WERI-Rb-1 (cell line): ENCODE data around the gene RRP36.

ENCODE experiments used
- DNase-seq: peaks from one replicate; pipeline ENCODE4 v3.0.0-alpha.2; 2020
- H3K27ac ChIP-seq: fragments of 250-450 bp; sonication (Bioruptor Pico); 2 replicates; pipeline ENCODE4 v1.5.1; 2020; ENCODE audit warnings: mild to moderate bottlenecking, moderate library complexity
- H3K27me3 ChIP-seq: fragments of 250-450 bp; sonication (Bioruptor Pico); 2 replicates; pipeline ENCODE4 v1.5.1; 2021; ENCODE audit warnings: mild to moderate bottlenecking, low read depth, moderate library complexity; ENCODE audit not compliant: insufficient read depth, severe bottlenecking
- H3K36me3 ChIP-seq: fragments of 250-450 bp; sonication (Bioruptor Pico); 2 replicates; pipeline ENCODE4 v1.5.1; 2020; ENCODE audit warnings: mild to moderate bottlenecking, moderate library complexity
- H3K4me3 ChIP-seq: 2 replicates; pipeline ENCODE4 v1.5.1; 2011; ENCODE audit warnings: low read depth, mild to moderate bottlenecking, control low read depth, low read length
- H3K9me3 ChIP-seq: fragments of 250-450 bp; sonication (Bioruptor Pico); 2 replicates; pipeline ENCODE4 v1.5.1; 2021; ENCODE audit warnings: mild to moderate bottlenecking, moderate library complexity; ENCODE audit not compliant: severe bottlenecking
- TF ChIP-seq, protein P1 (sequence below): IDR thresholded peaks from 2 replicates; pipeline ENCODE4 v1.5.1; 2011; ENCODE audit warnings: low read depth, mild to moderate bottlenecking, control low read depth, inconsistent platforms, low read length

RRP36 gene

GRCh38 chr6:43016943-43017334 lies 4.5 kb upstream of the RRP36 start:
- no peak for DNase-seq
- H3K9me3 ChIP-seq, result no peaks in the 10 kb centered on the region
- H3K36me3 ChIP-seq, result peaks cover 66% of the 10 kb centered on the region
- TF ChIP-seq, protein P1, sequence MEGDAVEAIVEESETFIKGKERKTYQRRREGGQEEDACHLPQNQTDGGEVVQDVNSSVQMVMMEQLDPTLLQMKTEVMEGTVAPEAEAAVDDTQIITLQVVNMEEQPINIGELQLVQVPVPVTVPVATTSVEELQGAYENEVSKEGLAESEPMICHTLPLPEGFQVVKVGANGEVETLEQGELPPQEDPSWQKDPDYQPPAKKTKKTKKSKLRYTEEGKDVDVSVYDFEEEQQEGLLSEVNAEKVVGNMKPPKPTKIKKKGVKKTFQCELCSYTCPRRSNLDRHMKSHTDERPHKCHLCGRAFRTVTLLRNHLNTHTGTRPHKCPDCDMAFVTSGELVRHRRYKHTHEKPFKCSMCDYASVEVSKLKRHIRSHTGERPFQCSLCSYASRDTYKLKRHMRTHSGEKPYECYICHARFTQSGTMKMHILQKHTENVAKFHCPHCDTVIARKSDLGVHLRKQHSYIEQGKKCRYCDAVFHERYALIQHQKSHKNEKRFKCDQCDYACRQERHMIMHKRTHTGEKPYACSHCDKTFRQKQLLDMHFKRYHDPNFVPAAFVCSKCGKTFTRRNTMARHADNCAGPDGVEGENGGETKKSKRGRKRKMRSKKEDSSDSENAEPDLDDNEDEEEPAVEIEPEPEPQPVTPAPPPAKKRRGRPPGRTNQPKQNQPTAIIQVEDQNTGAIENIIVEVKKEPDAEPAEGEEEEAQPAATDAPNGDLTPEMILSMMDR, result no peak
- H3K4me3 ChIP-seq, result no peak overlapping the region
- H3K27me3 ChIP-seq, result no peaks in the 10 kb centered on the region
- no peak overlapping the region for H3K27ac ChIP-seq

DNA sequence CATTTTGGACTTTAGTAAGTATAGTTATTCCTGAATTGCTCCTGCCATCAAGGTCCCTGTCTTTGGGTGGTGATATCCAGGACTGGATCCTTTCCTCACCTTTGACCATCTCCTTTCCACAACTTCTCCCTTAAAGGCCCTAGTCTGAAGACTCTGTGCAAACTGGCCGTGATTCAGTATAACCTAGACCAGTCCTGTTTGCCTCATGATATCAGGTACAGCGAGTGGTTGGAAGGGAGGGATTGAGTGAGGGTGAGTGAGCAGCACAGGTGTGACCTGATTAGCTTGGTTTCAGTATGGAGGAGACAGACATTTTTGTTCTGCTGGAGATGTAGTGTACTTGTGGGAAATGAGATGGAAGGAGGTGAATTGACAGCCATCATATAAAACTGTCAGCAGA lies 2.3 kb upstream of the RRP36 start:
- Histone ChIP-seq H3K27ac (no peak overlapping the region), H3K27me3 (no peaks in the 10 kb centered on the region), H3K4me3 (no peak overlapping the region), H3K9me3 (no peaks in the 10 kb centered on the region), H3K36me3 (peaks cover 68% of the 10 kb centered on the region)
- no peak for DNase-seq
- TF ChIP-seq, protein P1, result no peak

DNA sequence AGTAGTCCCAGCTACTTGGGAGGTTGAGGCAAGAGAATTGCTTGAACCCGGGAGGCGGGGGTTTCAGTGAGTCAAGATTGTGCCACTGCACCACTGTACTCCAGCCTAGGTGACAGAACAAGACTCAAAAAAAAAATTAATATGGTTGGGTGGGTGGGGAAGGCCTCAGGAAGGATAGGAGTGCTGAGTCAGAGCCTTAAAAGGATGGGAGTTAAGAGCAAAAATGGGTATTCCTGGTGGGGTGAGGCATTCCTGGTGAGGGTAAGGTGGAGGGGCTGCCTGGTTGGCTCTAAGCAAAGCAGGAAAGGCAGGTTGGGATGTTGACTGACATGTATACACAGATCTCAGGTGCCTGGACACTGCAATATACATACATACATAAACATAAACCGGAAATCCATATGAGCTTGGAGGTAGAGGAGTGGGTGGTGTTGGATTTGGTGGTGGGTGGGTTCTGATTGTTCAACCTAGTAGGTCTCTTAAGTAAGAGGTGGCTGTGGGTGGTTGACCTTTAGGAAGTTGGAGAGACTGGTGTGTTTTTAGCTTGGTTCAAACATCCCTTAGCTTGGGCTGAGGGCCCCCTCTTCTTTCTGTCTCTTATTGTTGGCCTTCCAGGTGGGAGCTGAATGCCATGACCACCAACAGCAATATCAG lies 1.2 kb upstream of the RRP36 start:
- TF ChIP-seq, protein P1, result no peak
- peaks cover 78% of the 10 kb centered on the region for H3K36me3 ChIP-seq

GRCh38 chr6:43020847-43021246 lies 576 bp upstream of the RRP36 start:
- no peaks in the 10 kb centered on the region for H3K9me3 ChIP-seq
- H3K27me3 ChIP-seq, result no peaks in the 10 kb centered on the region
- peak; percentile 88 for DNase-seq
- peaks cover 85% of the 10 kb centered on the region for H3K36me3 ChIP-seq
- H3K4me3 ChIP-seq, result peak overlapping the region; percentile 70
- TF ChIP-seq, protein P1, result no peak
- H3K27ac ChIP-seq, result peak overlapping the region; percentile 95

More for the DNA sequence above, 1.2 kb upstream of the RRP36 start:
- Histone ChIP-seq H3K27ac (peak overlapping the region; percentile 95), H3K27me3 (no peaks in the 10 kb centered on the region), H3K9me3 (no peaks in the 10 kb centered on the region), H3K4me3 (no peak overlapping the region)
- DNase-seq, result no peak

DNA sequence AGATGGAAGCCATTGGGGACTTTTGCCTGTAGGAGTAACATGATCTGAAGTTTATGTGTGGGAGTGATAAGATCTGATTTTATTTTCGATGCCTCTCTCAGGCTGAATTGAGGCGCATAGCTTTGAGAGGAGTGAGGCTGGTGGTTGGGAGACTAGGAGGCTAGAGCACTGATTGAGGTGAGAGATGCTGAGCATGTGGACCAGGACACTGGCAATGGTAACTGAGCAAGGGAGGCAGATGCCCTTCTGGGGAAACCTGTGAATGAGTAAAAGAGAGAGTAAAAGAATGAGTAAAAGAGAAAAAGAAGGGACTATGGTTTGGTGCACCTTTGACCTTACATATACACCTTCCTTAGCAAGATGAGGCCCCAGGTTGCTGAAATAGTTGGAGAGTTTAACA lies 3.0 kb downstream of the RRP36 start:
- Histone ChIP-seq H3K27ac (no peak overlapping the region), H3K4me3 (no peak overlapping the region), H3K27me3 (no peaks in the 10 kb centered on the region), H3K9me3 (no peaks in the 10 kb centered on the region), H3K36me3 (peaks cover 85% of the 10 kb centered on the region)
- DNase-seq, result no peak
- TF ChIP-seq, protein P1, result no peak

DNA sequence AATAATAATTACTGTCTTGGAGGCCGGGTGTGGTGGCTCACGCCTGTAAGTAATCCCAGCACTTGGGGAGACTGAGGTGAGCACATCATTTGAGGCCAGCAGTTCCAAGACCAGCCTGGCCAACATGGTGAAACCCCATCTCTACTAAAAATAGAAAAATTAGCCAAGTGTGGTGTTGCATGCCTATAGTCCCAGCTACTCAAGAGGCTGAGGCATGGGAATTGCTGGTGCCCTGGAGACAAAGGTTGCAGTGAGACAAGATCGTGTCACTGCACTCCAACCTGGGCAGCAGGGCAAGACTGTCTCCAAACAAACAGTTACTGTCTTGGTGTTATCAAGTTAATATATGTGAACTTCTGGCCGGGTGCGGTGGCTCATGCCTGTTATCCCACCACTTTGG lies 4.9 kb downstream of the RRP36 start:
- H3K36me3 ChIP-seq, result peaks cover 87% of the 10 kb centered on the region
- H3K4me3 ChIP-seq, result no peak overlapping the region
- H3K27ac ChIP-seq, result no peak overlapping the region
- no peak for DNase-seq
- TF ChIP-seq, protein P1, result no peak
- no peaks in the 10 kb centered on the region for H3K27me3 ChIP-seq
- no peaks in the 10 kb centered on the region for H3K9me3 ChIP-seq
